ENCODE measurements around the gene HBQ1. TPM values are rescaled to one million over a fixed set of nuclear protein-coding genes. Genes with fewer than 3 reads are reported as not detected.
"Not testable (repeated sequence)": the region's sequence is repeated elsewhere in the genome, so short reads cannot be mapped to it uniquely, and the experiment has no call there.

HBQ1 gene
- total RNA-seq, 4 donors from 2014 or later, result not detected

DNA sequence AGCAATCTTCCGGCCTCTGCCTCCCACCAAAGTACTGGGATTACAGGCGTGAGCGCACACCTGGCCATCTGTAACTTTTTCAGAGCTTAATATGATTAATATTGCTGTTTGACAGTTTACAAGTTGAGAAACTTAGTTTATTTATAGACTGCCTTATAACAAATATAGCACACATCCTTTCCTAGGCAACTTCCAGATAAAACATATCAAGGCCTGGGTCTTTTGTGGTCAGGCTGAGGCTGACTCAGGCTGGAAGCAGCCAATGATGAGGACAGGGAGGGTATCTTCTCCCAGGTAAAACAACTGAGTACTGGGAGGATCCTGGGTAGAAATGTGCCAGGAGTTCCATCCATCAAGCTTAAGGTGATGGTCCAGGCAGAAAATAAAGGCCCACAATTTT is 32.7 kb downstream of the HBQ1 start:
- Histone ChIP-seq H3K27ac (no peak overlapping the region), H3K4me3 (replicated peaks in 1 of 3) (no peak overlapping the region), H3K36me3 (peaks cover 33 to 43% of the 10 kb centered on the region in 2 donors), H3K27me3 (no peaks in the 10 kb centered on the region), H3K9me3 (no peaks in the 10 kb centered on the region), H3K4me1 (no peaks in the 10 kb centered on the region)
- 100% methylated on average over 3 of the region's 3 CpGs for WGBS, 2 donors
- intact Hi-C loops (cut with DNase I), result no loop called here
- TF ChIP-seq, protein P1, sequence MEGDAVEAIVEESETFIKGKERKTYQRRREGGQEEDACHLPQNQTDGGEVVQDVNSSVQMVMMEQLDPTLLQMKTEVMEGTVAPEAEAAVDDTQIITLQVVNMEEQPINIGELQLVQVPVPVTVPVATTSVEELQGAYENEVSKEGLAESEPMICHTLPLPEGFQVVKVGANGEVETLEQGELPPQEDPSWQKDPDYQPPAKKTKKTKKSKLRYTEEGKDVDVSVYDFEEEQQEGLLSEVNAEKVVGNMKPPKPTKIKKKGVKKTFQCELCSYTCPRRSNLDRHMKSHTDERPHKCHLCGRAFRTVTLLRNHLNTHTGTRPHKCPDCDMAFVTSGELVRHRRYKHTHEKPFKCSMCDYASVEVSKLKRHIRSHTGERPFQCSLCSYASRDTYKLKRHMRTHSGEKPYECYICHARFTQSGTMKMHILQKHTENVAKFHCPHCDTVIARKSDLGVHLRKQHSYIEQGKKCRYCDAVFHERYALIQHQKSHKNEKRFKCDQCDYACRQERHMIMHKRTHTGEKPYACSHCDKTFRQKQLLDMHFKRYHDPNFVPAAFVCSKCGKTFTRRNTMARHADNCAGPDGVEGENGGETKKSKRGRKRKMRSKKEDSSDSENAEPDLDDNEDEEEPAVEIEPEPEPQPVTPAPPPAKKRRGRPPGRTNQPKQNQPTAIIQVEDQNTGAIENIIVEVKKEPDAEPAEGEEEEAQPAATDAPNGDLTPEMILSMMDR (IDR thresholded peaks at IDR 0.05), result no peak
- no peak for TF ChIP-seq POLR2A (IDR thresholded peaks at IDR 0.05)
- DNase-seq, result no peak

DNA sequence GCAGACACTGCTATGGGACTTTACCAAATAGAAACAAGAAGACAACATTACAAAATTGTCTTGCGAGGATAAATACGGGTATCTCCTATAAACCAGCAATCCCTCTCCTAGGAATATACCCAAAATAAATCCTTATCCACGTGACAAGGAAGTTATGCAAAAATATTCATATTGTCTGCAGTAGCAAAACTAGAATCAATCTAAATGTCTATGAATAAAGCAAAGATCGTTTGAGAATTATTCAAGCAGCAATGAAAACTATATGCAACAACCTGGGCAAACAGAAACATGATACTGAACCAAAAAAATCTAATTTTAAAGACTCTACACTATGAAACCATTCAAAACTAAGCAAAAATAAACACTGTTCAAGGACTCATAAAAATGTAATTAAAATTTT is 39.8 kb downstream of the HBQ1 start:
- Histone ChIP-seq H3K36me3 (peaks cover 29 to 57% of the 10 kb centered on the region in 2 donors), H3K4me3 (replicated peaks in 1 of 3) (no peak overlapping the region), H3K27ac (no peak overlapping the region), H3K4me1 (no peaks in the 10 kb centered on the region), H3K27me3 (no peaks in the 10 kb centered on the region), H3K9me3 (no peaks in the 10 kb centered on the region)
- TF ChIP-seq, protein P1 (IDR thresholded peaks at IDR 0.05), result no peak
- no peak for TF ChIP-seq POLR2A (IDR thresholded peaks at IDR 0.05)
- no peak for DNase-seq
- intact Hi-C loops (cut with DNase I), result no loop called here
- WGBS, 2 donors, result 72 to 79% methylated on average over 4 of the region's 4 CpGs

DNA sequence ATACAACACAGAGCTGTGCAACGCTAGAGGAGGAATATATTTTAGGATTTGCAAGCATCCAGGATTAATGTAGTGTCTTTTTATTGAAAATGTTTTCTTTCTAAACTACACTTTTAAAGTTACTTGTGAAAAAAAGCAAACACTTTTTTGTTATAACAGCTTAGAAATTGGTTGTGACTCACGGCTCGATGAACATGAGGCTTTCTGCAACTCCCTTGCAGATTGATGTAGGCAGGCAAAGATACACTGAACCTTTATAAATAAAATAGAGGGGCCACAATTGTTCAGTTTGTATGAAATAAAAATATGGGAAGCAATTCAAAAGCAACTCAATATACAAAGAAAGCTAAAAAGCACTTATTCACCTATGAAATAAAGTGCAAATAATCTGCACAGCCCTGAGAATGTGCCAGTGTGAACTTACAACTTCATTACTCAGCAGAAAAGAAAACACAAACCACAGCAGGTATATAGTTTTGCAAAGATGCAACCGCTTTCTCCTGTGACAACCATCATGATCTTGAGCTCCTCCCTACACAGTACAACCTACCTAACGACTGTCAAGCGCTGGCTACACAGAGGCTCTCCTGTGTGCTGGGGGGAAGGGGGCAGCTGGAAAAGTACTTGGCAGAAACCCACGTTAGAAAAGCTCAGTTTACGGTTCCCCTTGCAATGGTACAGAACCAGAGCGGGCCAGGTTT is 48.0 kb downstream of the HBQ1 start:
- 23 to 24% methylated on average over 8 of the region's 9 CpGs for WGBS, 2 donors
- H3K27ac ChIP-seq, result peak overlapping the region in 2 of 3 donors; percentile 92 to 97
- no peak for DNase-seq
- peak overlapping the region; percentile 53 to 71 (median 66) for H3K4me3 ChIP-seq (replicated peaks in 1 of 3)
- no peaks in the 10 kb centered on the region for H3K9me3 ChIP-seq
- peaks cover 8 to 10% of the 10 kb centered on the region in 2 donors for H3K4me1 ChIP-seq
- no peaks in the 10 kb centered on the region for H3K27me3 ChIP-seq
- peaks cover 25 to 40% of the 10 kb centered on the region in 2 donors for H3K36me3 ChIP-seq
- TF ChIP-seq POLR2A (IDR thresholded peaks at IDR 0.05), result no peak
- intact Hi-C loops (cut with DNase I), result no loop called here

DNA sequence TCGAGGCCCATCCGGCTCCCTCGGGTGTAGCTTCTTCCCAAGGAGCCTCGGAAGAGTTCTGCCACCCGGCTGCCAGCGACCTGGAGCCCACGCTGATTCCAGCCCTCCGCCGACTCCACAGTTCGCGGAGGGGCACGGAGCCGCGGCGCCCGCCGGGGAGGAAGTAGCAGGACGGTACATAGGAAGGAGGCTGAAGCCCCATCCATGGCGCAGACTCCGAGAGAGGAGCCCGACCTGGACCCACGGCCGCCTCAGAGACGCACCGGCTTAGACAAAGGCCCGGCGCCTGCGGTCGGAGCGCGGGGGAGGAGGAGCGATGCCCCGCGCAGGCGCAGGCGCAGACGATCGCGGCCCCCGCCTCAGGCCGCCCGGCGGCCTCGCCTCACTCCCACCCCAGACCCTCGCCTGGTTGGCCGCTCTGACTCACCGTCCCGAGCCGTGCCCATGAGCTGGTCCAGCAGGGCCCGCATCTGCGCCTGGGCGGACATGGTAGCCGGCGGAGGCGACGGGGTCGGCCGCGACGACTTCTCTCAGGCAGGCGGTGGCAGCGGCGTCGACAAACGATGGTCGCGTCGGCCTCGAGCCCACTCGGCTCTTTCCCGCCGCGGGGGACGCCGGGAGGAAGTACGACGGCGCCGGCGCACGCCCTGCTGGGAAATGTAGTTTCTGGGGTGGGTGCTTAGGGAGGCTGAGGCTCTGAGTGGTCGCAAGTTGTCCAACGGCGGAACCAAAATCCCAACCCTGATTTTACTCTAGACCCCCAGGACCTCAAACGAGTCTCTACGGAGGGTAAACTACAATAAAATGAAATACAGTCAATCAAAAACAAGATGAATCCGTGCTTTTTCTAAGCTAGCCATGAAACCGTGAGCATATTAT is 48.8 kb downstream of the HBQ1 start, which contains the start of gene LUC7L:
LUC7L (minus strand) TSS at position 598 of the 879 bp plus-strand sequence; CDS start at position 488, 110 bp downstream.
- WGBS, 2 donors, result 2 to 7% methylated on average over 10 to 53 of the region's 88 CpGs
- Histone ChIP-seq H3K36me3 (peaks cover 18 to 34% of the 10 kb centered on the region in 2 donors), H3K4me3 (replicated peaks in 1 of 3) (peak within 1 kb of the TSS; percentile 53 to 71 (median 66)), H3K27me3 (no peaks in the 10 kb centered on the region), H3K9me3 (no peaks in the 10 kb centered on the region), H3K27ac (peak within 1 kb of the TSS; percentile 86 to 97 (median 92)), H3K4me1 (peaks cover 8 to 10% of the 10 kb centered on the region in 2 donors)
- peak; percentile 85 to 86 for DNase-seq
- intact Hi-C loops (cut with DNase I), result no loop called here
- peak; percentile 95 to 96 for TF ChIP-seq POLR2A (IDR thresholded peaks at IDR 0.05)
- TF ChIP-seq, protein P1 (IDR thresholded peaks at IDR 0.05), result peak in 1 of 6 experiments; percentile 7

DNA sequence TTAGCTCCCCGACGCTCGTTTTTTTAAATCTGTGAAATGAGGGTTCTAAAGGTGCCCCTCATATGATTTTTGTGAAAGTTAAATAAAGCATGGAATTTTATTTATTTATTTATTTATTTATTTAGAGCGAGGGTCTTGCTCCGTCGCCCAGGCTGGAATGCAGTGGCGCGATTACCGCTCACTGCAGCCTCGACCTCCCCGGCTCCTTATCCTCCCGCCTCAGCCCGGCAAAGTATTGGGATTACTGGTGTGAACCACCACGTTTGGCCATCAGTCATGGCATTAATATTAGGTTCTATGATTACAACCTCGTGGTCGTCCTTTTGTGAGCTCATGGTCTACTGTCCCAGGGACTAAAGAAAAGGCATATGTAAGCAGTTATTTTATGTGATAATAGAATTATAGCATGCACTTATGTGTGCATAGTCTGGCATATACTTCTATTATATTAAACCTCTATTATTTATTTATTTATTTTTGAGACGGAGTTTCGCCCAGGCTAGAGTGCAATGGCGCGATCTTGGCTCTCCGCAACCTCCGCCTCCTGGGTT is 49.5 kb downstream of the HBQ1 start:
- peaks cover 15 to 27% of the 10 kb centered on the region in 2 donors for H3K36me3 ChIP-seq
- intact Hi-C loops (cut with DNase I), result loop anchor here (5.0 kb wide), 1 partner anchor 122 kb away; the partner anchor contains the start of gene AXIN1
- no peak for TF ChIP-seq POLR2A (IDR thresholded peaks at IDR 0.05)
- TF ChIP-seq, protein P1 (IDR thresholded peaks at IDR 0.05), result no peak
- 74 to 83% methylated on average over 22 of the region's 22 CpGs for WGBS, 2 donors
- H3K4me1 ChIP-seq, result peaks cover 8 to 10% of the 10 kb centered on the region in 2 donors
- no peaks in the 10 kb centered on the region for H3K9me3 ChIP-seq
- H3K27me3 ChIP-seq, result no peaks in the 10 kb centered on the region
- peak overlapping the region in 2 of 3 donors; percentile 66 to 71 for H3K4me3 ChIP-seq (replicated peaks in 1 of 3)
- no peak for DNase-seq
- H3K27ac ChIP-seq, result peak overlapping the region; percentile 86 to 97 (median 92)

DNA sequence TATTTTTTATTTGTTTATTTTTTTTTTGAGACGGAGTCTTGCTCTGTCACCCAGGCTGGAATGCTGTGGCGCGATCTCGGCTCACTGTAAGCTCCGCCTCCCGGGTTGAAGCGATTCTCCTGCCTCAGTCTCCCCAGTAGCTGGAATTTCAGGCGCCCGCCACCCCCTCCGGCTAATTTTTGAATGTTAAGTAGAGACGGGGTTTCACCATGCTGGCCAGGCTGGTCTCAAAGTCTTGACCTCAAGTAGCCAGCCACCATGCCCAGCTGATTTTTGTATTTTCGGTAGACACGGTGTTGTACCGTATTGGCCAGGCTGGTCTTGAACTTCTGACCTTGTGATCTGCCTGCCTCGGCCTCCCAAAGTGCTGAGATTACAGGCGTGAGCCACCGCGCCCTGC is 50.1 kb downstream of the HBQ1 start:
- intact Hi-C loops (cut with DNase I), result loop anchor here (5.0 kb wide), 1 partner anchor 122 kb away; the partner anchor contains the start of gene AXIN1

More for the DNA sequence above, 50.1 kb downstream of the HBQ1 start:
- H3K27ac ChIP-seq; H3K4me3 ChIP-seq (replicated peaks in 1 of 3); H3K27me3 ChIP-seq; DNase-seq; H3K9me3 ChIP-seq: not testable (repeated sequence)
- WGBS, 2 donors, result 92 to 96% methylated on average over 18 of the region's 18 CpGs
- Histone ChIP-seq H3K4me1 (peaks cover 8 to 10% of the 10 kb centered on the region in 2 donors), H3K36me3 (peaks cover 15 to 22% of the 10 kb centered on the region in 2 donors)

Measured in thyroid gland (tissue), 4 donors.